ENCODE data around the gene DIS3L2. TPM values are rescaled to one million over a fixed set of nuclear protein-coding genes. Genes with fewer than 3 reads are reported as not detected.
A peak's percentile ranks its signal among the peaks of the same experiment; 100 is the strongest.

DIS3L2 gene
- total RNA-seq, 1 donor from 2014 or later: 34.3 TPM

GRCh38 chr2:232000439-232000838, 38.9 kb downstream of the DIS3L2 start:
- H3K9me3 Mint-ChIP-seq (ENCODE audit: unreplicated experiment): peaks cover 4% of the 10 kb centered on the region
- H3K4me3 Mint-ChIP-seq (ENCODE audit: unreplicated experiment): no peak overlapping the region
- DNase-seq (ENCODE audit: extremely low spot score, unreplicated experiment): no peak
- H3K27ac Mint-ChIP-seq (ENCODE audit: unreplicated experiment): no peak overlapping the region
- H3K36me3 Mint-ChIP-seq (ENCODE audit: unreplicated experiment): no peaks in the 10 kb centered on the region
- TF ChIP-seq CTCF (IDR thresholded peaks at IDR 0.05): no peak
- peaks cover 7% of the 10 kb centered on the region for H3K4me1 Mint-ChIP-seq (ENCODE audit: unreplicated experiment)
- no peaks in the 10 kb centered on the region for H3K27me3 Mint-ChIP-seq (ENCODE audit: unreplicated experiment)

GRCh38 chr2:232001073-232001472, 39.6 kb downstream of the DIS3L2 start:
- DNase-seq (ENCODE audit: extremely low spot score, unreplicated experiment): no peak

GRCh38 chr2:232006253-232006652, 44.7 kb downstream of the DIS3L2 start:
- H3K27ac Mint-ChIP-seq (ENCODE audit: unreplicated experiment): no peak overlapping the region
- H3K36me3 Mint-ChIP-seq (ENCODE audit: unreplicated experiment): peaks cover 3% of the 10 kb centered on the region
- DNase-seq (ENCODE audit: extremely low spot score, unreplicated experiment): no peak
- TF ChIP-seq CTCF (IDR thresholded peaks at IDR 0.05): no peak
- peaks cover 14% of the 10 kb centered on the region for H3K4me1 Mint-ChIP-seq (ENCODE audit: unreplicated experiment)
- no peaks in the 10 kb centered on the region for H3K27me3 Mint-ChIP-seq (ENCODE audit: unreplicated experiment)
- H3K4me3 Mint-ChIP-seq (ENCODE audit: unreplicated experiment): no peak overlapping the region
- H3K9me3 Mint-ChIP-seq (ENCODE audit: unreplicated experiment): peaks cover 13% of the 10 kb centered on the region

More at GRCh38 chr2:232001073-232001472, 39.6 kb downstream of the DIS3L2 start:
- Mint-ChIP-seq H3K4me3 (ENCODE audit: unreplicated experiment) (no peak overlapping the region), H3K4me1 (ENCODE audit: unreplicated experiment) (peaks cover 7% of the 10 kb centered on the region), H3K9me3 (ENCODE audit: unreplicated experiment) (peaks cover 4% of the 10 kb centered on the region), H3K36me3 (ENCODE audit: unreplicated experiment) (no peaks in the 10 kb centered on the region), H3K27me3 (ENCODE audit: unreplicated experiment) (no peaks in the 10 kb centered on the region), H3K27ac (ENCODE audit: unreplicated experiment) (no peak overlapping the region)
- TF ChIP-seq CTCF (IDR thresholded peaks at IDR 0.05): no peak

GRCh38 chr2:232008907-232009638, 47.6 kb downstream of the DIS3L2 start:
- Mint-ChIP-seq H3K9me3 (ENCODE audit: unreplicated experiment) (peaks cover 9% of the 10 kb centered on the region), H3K27ac (ENCODE audit: unreplicated experiment) (peak overlapping the region; percentile 8), H3K36me3 (ENCODE audit: unreplicated experiment) (peaks cover 3% of the 10 kb centered on the region), H3K4me3 (ENCODE audit: unreplicated experiment) (no peak overlapping the region), H3K4me1 (ENCODE audit: unreplicated experiment) (peaks cover 14% of the 10 kb centered on the region), H3K27me3 (ENCODE audit: unreplicated experiment) (no peaks in the 10 kb centered on the region)
- no peak for TF ChIP-seq CTCF (IDR thresholded peaks at IDR 0.05)
- no peak for DNase-seq (ENCODE audit: extremely low spot score, unreplicated experiment)

- no peak for DNase-seq (ENCODE audit: extremely low spot score, unreplicated experiment)
- H3K27ac Mint-ChIP-seq (ENCODE audit: unreplicated experiment): peak overlapping the region; percentile 4
- H3K4me1 Mint-ChIP-seq (ENCODE audit: unreplicated experiment): peaks cover 18% of the 10 kb centered on the region
- no peak for TF ChIP-seq CTCF (IDR thresholded peaks at IDR 0.05)
- no peak overlapping the region for H3K4me3 Mint-ChIP-seq (ENCODE audit: unreplicated experiment)
- peaks cover 9% of the 10 kb centered on the region for H3K9me3 Mint-ChIP-seq (ENCODE audit: unreplicated experiment)
- no peaks in the 10 kb centered on the region for H3K27me3 Mint-ChIP-seq (ENCODE audit: unreplicated experiment)
- peaks cover 3% of the 10 kb centered on the region for H3K36me3 Mint-ChIP-seq (ENCODE audit: unreplicated experiment)
These were observed 48.2 kb downstream of the DIS3L2 start for GRCh38 chr2:232009639-232010274.
